Astrocyte (in vitro differentiated cells and primary cell): Measurements from ENCODE around the gene SMIM45.

Experiments used
- CTCF ChIP-seq: IDR thresholded peaks from 2 replicates; pipeline ENCODE4 v1.5.1; 2011; ENCODE audit warnings: low read depth, mild to moderate bottlenecking, inconsistent platforms, low read length, moderate library complexity; ENCODE audit not compliant: insufficient read depth
- EZH2 ChIP-seq: IDR thresholded peaks from 2 replicates; pipeline ENCODE4 v1.6.1; 2012; ENCODE audit warnings: mild to moderate bottlenecking, low read length, inconsistent platforms; ENCODE audit not compliant: insufficient read depth

- TF ChIP-seq CTCF (no peak), EZH2 (no peak)
Observed at GRCh38 chr22:41964112-41964491, 12.2 kb downstream of the SMIM45 start.
